Measurements from ENCODE around the gene TMEM42. TPM values are rescaled to one million over a fixed set of nuclear protein-coding genes. Genes with fewer than 3 reads are reported as not detected.
"Not testable (repeated sequence)": the region's sequence is repeated elsewhere in the genome, so short reads cannot be mapped to it uniquely, and the experiment has no call there.

The TMEM42 gene
- total RNA-seq, result 8.6 and 10.0 TPM in 2 replicates

DNA sequence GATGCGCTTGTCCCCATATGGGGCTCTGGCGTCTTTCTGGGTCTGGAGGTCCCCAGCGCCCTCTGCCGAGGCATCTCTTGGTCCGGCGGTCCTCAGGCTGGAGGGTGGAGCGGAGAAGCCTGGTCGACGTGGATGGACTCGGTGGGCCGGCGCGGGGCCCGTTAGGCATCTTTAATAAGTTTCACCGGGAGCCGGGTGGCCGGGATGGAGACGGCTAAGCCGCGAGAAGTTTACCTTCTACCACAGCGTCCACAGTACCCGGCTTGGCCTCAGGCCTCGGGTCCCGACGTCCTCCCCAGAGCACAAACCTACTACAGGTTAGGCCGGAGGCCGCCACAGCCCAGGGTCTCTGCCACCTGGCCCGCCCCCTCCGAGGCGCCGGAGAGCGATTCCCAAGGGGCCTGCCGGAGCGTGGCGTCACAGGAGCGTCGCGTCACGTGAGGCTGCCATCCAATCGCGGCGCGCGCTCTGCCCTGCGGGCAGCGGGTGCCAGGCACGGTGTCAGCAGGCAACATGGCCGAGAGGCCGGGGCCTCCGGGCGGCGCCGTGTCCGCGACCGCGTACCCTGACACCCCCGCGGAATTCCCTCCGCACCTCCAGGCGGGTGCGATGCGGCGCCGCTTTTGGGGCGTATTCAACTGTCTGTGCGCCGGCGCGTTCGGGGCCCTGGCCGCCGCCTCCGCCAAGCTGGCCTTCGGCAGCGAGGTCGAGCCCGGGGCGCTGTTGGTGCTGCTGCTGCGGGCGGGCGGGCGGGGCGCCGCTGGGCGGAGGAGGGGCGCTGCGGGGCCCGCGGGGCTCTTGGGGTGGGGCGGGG lies at the start of gene TMEM42:
Gene TMEM42, plus strand, starts transcription at position 501 of the 814 bp plus-strand sequence. Its CDS starts 13 bp downstream, at position 514.
- Mint-ChIP-seq H3K9me3 (no peaks in the 10 kb centered on the region), H3K4me1 (ENCODE audit: low read depth) (peaks cover 33% of the 10 kb centered on the region), H3K36me3 (ENCODE audit: low read depth) (peaks cover 14% of the 10 kb centered on the region), H3K27ac (peak within 1 kb of the TSS; percentile 90), H3K4me3 (peak within 1 kb of the TSS; percentile 90), H3K27me3 (ENCODE audit: insufficient read depth) (no peaks in the 10 kb centered on the region)
- intact Hi-C loops (cut with micrococcal nuclease), result loop anchor here (1.0 to 10.0 kb wide), 6 partner anchors 100 to 1167 kb away; partner anchors contain the start of genes ABHD5, EXOSC7, KIAA1143 and KIF15
- peak; percentile 87 for DNase-seq (ENCODE audit: low spot score)

GRCh38 chr3:44814751-44815150 lies 47.0 kb upstream of the TMEM42 start:
- intact Hi-C loops (cut with micrococcal nuclease), result no loop called here
- Mint-ChIP-seq H3K4me1 (ENCODE audit: low read depth) (no peaks in the 10 kb centered on the region), H3K27me3 (ENCODE audit: insufficient read depth) (no peaks in the 10 kb centered on the region), H3K4me3 (no peak overlapping the region), H3K9me3 (peaks cover 21% of the 10 kb centered on the region), H3K27ac (no peak overlapping the region), H3K36me3 (ENCODE audit: low read depth) (peaks cover 62% of the 10 kb centered on the region)
- DNase-seq (ENCODE audit: low spot score), result no peak

GRCh38 chr3:44816334-44816733 lies 45.4 kb upstream of the TMEM42 start:
- intact Hi-C loops (cut with micrococcal nuclease), result not testable (repeated sequence)

DNA sequence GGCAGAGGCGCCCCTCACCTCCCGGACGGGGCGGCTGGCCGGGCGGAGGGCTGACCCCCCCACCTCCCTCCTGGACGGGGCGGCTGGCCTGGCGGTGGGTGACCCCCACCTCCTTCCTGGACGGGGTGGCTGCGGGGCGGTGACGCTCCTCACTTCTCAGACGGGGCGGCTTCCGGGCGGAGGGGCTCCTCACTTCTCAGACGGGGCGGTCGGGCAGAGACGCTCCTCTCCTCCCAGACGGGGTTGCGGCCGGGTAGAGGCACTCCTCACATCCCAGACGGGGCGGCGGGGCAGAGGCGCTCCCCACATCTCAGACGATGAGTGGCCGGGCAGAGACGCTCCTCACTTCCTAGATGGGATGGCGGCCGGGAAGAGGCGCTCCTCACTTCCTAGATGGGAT lies 40.5 kb upstream of the TMEM42 start:
- peaks cover 31% of the 10 kb centered on the region for H3K9me3 Mint-ChIP-seq
- H3K27ac Mint-ChIP-seq; intact Hi-C loops (cut with micrococcal nuclease); H3K27me3 Mint-ChIP-seq (ENCODE audit: insufficient read depth); H3K4me1 Mint-ChIP-seq (ENCODE audit: low read depth); H3K4me3 Mint-ChIP-seq; DNase-seq (ENCODE audit: low spot score): not testable (repeated sequence)
- H3K36me3 Mint-ChIP-seq (ENCODE audit: low read depth), result peaks cover 68% of the 10 kb centered on the region

More at GRCh38 chr3:44816334-44816733, 45.4 kb upstream of the TMEM42 start:
- not testable (repeated sequence) for H3K27me3 Mint-ChIP-seq (ENCODE audit: insufficient read depth); H3K27ac Mint-ChIP-seq; DNase-seq (ENCODE audit: low spot score); H3K4me3 Mint-ChIP-seq; H3K4me1 Mint-ChIP-seq (ENCODE audit: low read depth)
- Mint-ChIP-seq H3K9me3 (peaks cover 21% of the 10 kb centered on the region), H3K36me3 (ENCODE audit: low read depth) (peaks cover 65% of the 10 kb centered on the region)

GRCh38 chr3:44825264-44825925 lies 36.3 kb upstream of the TMEM42 start:
- no peak overlapping the region for H3K27ac Mint-ChIP-seq
- intact Hi-C loops (cut with micrococcal nuclease), result no loop called here
- H3K4me3 Mint-ChIP-seq, result no peak overlapping the region
- no peaks in the 10 kb centered on the region for H3K4me1 Mint-ChIP-seq (ENCODE audit: low read depth)
- H3K9me3 Mint-ChIP-seq, result peaks cover 11% of the 10 kb centered on the region
- no peak for DNase-seq (ENCODE audit: low spot score)
- H3K36me3 Mint-ChIP-seq (ENCODE audit: low read depth), result peaks cover 39% of the 10 kb centered on the region
- H3K27me3 Mint-ChIP-seq (ENCODE audit: insufficient read depth), result no peaks in the 10 kb centered on the region

GRCh38 chr3:44827196-44827595 lies 34.5 kb upstream of the TMEM42 start:
- Mint-ChIP-seq H3K27ac (no peak overlapping the region), H3K36me3 (ENCODE audit: low read depth) (peaks cover 44% of the 10 kb centered on the region), H3K9me3 (peaks cover 6% of the 10 kb centered on the region), H3K4me1 (ENCODE audit: low read depth) (no peaks in the 10 kb centered on the region), H3K27me3 (ENCODE audit: insufficient read depth) (no peaks in the 10 kb centered on the region), H3K4me3 (no peak overlapping the region)
- DNase-seq (ENCODE audit: low spot score), result no peak
- intact Hi-C loops (cut with micrococcal nuclease), result no loop called here

- DNase-seq (ENCODE audit: low spot score), result no peak
- Mint-ChIP-seq H3K9me3 (peaks cover 5% of the 10 kb centered on the region), H3K4me3 (no peak overlapping the region), H3K27ac (no peak overlapping the region), H3K4me1 (ENCODE audit: low read depth) (no peaks in the 10 kb centered on the region), H3K27me3 (ENCODE audit: insufficient read depth) (no peaks in the 10 kb centered on the region), H3K36me3 (ENCODE audit: low read depth) (peaks cover 38% of the 10 kb centered on the region)
- intact Hi-C loops (cut with micrococcal nuclease), result no loop called here
These were observed 30.5 kb upstream of the TMEM42 start for GRCh38 chr3:44831232-44831631.

- Mint-ChIP-seq H3K4me1 (ENCODE audit: low read depth) (no peaks in the 10 kb centered on the region), H3K27me3 (ENCODE audit: insufficient read depth) (no peaks in the 10 kb centered on the region), H3K27ac (no peak overlapping the region), H3K4me3 (no peak overlapping the region), H3K9me3 (peaks cover 13% of the 10 kb centered on the region), H3K36me3 (ENCODE audit: low read depth) (peaks cover 42% of the 10 kb centered on the region)
- no peak for DNase-seq (ENCODE audit: low spot score)
- intact Hi-C loops (cut with micrococcal nuclease), result no loop called here
These were observed 29.7 kb upstream of the TMEM42 start for GRCh38 chr3:44832032-44832431.

- intact Hi-C loops (cut with micrococcal nuclease), result no loop called here
- DNase-seq (ENCODE audit: low spot score), result no peak
- no peak overlapping the region for H3K4me3 Mint-ChIP-seq
- H3K27me3 Mint-ChIP-seq (ENCODE audit: insufficient read depth), result no peaks in the 10 kb centered on the region
- no peaks in the 10 kb centered on the region for H3K4me1 Mint-ChIP-seq (ENCODE audit: low read depth)
- H3K9me3 Mint-ChIP-seq, result peaks cover 17% of the 10 kb centered on the region
- H3K36me3 Mint-ChIP-seq (ENCODE audit: low read depth), result peaks cover 51% of the 10 kb centered on the region
- no peak overlapping the region for H3K27ac Mint-ChIP-seq
These were observed 28.7 kb upstream of the TMEM42 start for GRCh38 chr3:44832965-44833364.

DNA sequence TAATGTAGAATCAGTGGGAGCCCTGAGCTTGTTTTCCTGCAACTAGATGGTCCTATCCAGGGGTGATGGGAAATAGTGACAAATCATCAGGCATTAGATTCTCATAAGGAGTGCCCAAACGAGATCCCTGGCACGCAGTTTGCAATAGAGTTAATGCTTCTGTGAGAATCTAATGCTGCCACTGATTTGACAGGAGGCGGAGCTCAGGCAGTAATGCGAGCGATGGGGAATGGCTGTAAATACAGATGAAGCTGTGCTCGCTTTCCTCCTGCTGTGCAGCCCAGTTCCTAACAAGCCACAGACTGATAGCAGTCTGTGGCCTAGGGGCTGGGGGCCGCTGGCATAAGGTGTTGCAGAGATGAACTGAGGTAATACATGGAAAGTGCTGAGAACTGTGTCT lies 28.3 kb upstream of the TMEM42 start:
- no peaks in the 10 kb centered on the region for H3K27me3 Mint-ChIP-seq (ENCODE audit: insufficient read depth)
- DNase-seq (ENCODE audit: low spot score), result no peak
- H3K9me3 Mint-ChIP-seq, result peaks cover 17% of the 10 kb centered on the region
- peaks cover 55% of the 10 kb centered on the region for H3K36me3 Mint-ChIP-seq (ENCODE audit: low read depth)
- no peak overlapping the region for H3K4me3 Mint-ChIP-seq
- H3K27ac Mint-ChIP-seq, result no peak overlapping the region
- no peaks in the 10 kb centered on the region for H3K4me1 Mint-ChIP-seq (ENCODE audit: low read depth)
- intact Hi-C loops (cut with micrococcal nuclease), result no loop called here

- intact Hi-C loops (cut with micrococcal nuclease), result no loop called here
- H3K9me3 Mint-ChIP-seq, result peaks cover 17% of the 10 kb centered on the region
These were observed 26.0 kb upstream of the TMEM42 start for GRCh38 chr3:44835684-44836083.

GRCh38 chr3:44842376-44842775 lies 19.3 kb upstream of the TMEM42 start:
- no peaks in the 10 kb centered on the region for H3K4me1 Mint-ChIP-seq (ENCODE audit: low read depth)
- no peak for DNase-seq (ENCODE audit: low spot score)
- peaks cover under 1% of the 10 kb centered on the region for H3K9me3 Mint-ChIP-seq
- H3K27ac Mint-ChIP-seq, result no peak overlapping the region
- H3K36me3 Mint-ChIP-seq (ENCODE audit: low read depth), result peaks cover 59% of the 10 kb centered on the region
- H3K27me3 Mint-ChIP-seq (ENCODE audit: insufficient read depth), result no peaks in the 10 kb centered on the region
- intact Hi-C loops (cut with micrococcal nuclease), result no loop called here
- no peak overlapping the region for H3K4me3 Mint-ChIP-seq

More at GRCh38 chr3:44835684-44836083, 26.0 kb upstream of the TMEM42 start:
- Mint-ChIP-seq H3K27ac (no peak overlapping the region), H3K4me1 (ENCODE audit: low read depth) (no peaks in the 10 kb centered on the region), H3K27me3 (ENCODE audit: insufficient read depth) (no peaks in the 10 kb centered on the region), H3K4me3 (no peak overlapping the region), H3K36me3 (ENCODE audit: low read depth) (peaks cover 59% of the 10 kb centered on the region)
- DNase-seq (ENCODE audit: low spot score), result no peak

All from activated T-helper 1 cell treated with anti-CD3 and anti-CD28 coated beads, Interleukin-12 subunit alpha, Interleukin-12 subunit beta, Interleukin-2, Interleukin-4 antibody, amounts not matched to agents 30 ng/mL and 10 ng/mL and 1 ng/mL, durations not matched to agents 14 hours and 24 hours and 36 hours (primary cell).